Smooth muscle cell of bladder (primary cell): ENCODE measurements around the gene CCDC13. TPM values are rescaled to one million over a fixed set of nuclear protein-coding genes. Genes with fewer than 3 reads are reported as not detected.

Source experiments
- total RNA-seq: library from RNA; depleted of rRNA; stranded (reverse); fragments of >200 nt; gene quantifications from 2 replicates; pipeline ENCODE4 v1.2.3, GENCODE V29; 2014

CCDC13 gene, protein sequence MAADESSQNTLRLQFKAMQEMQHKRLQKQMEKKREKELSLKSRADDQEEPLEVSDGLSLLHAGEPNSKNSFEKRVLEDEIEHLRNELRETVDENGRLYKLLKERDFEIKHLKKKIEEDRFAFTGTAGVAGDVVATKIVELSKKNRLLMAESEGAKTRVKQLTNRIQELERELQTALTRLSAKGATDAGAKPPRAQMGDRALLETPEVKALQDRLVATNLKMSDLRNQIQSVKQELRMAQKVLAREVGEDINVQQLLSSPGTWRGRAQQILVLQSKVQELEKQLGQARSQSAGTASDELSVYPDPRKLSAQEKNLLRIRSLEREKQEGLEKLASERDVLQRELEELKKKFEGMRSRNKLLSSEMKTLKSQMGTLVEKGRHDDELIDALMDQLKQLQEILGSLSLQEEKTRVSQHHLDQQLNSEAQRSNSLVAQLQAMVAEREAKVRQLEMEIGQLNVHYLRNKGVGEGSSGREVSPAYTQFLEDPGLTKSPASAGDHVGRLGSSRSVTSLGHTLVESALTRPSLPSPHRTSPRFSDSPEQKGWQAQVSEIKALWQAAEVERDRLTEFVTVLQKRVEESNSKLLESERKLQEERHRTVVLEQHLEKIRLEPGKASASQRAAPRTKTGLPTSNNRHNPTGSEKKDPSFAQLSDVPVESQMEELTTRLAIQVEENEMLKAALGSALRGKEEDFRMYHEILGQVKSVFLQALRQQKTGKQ
- 0.74 and 1.1 TPM in 2 replicates for total RNA-seq

DNA sequence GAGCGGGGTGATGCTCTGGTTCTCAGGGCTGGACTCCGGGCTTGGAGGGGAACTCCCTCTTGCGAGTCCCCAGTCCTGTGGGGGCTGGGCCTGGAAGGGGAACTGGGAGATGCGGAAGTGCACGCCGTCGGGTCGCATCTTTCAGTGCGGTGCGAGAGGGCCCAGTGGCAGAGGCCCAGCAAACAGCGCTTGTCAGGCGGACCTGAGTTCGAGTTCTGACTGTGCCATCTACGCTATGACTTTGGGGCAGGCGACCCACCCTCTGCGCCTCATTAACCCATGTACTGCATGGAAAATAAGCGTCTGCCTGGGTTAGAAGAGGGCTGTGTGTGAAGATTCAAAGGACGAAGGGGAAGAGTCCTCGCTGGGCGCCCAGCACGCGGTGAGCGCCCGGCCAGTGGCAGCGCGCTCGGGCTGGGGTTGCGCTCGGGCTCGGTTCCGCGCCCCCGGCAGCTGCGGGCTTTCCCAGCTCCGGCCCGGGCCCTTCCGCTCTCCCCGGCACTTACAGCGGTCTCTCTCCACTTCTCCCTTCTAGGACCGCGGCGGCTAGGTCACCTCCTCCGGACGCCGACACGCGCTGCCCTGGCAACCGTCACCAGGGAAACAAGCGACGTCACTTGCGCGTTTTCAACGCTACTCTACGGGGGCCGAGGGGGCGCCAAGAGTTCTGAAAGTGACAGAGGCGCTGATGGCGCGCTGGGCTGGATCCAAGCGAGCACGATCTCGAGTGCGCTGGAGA is at the start of gene CCDC13:
TSS of gene CCDC13 (minus strand) at position 584 of the 739 bp plus-strand sequence. CDS start 14,908 bp downstream, outside the sequence.

DNA sequence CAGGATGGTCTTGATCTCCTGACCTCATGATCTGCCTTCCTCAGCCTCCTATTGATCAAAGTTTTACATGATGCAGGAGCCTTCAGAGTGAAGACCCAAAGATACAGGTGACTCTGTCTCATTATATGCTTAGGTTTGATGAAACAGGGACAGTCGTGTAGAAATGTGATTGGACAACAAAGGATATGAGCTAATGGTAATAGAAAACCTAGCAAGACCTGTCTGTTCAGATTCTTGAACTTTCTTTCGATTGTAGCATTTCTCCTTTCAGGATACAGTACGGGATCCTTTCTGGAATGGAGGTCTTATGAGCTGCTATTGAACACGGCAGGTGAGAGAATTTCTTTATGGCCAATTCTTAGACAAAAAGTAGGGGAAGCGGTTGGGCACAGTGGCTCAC is 36.1 kb upstream of the CCDC13 start, which contains the start of gene ACKR2:
TSS of gene ACKR2 (plus strand) at position 244 of the 400 bp plus-strand sequence. CDS start 55,058 bp downstream, outside the sequence.

DNA sequence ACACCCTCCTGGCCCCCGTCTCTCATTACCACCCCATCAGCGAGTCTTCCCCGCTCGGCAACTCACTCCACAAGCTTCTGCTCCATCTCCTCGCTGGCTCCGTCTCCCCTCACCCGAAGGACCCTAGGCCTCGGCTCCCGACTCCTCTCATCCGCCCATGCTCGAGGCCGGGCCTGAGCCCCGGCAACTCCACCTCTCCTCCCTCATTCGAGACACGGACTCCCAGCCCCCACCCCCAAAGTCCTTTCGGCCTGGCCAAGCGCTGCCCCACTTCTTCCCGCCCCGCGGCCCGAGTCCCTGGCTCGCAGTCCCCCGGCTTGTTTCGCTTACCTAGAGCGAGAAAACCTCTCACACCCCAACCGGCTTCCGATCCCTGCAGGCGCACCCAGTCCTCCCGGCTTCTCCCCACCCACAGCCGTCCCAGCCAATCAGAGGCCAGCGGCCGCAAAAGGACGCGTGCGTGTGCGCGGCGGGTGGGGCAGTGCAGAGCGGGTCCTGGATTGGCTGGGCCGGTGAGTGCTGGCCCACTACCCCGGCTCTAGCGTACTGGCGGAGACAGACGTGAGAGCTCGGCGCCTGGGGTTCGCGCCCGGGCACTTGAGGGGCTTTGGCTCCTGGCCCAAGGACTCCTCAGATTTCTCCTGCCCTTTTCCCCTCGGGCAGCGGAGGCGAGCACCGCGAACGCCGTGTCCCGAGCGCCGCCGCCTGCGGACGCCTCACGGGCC is 31.2 kb upstream of the CCDC13 start, which contains the start of gene HIGD1A:
TSS of gene HIGD1A (minus strand) at position 385 of the 725 bp plus-strand sequence. CDS start 10,237 bp downstream, outside the sequence.

Other genes starting within 250 kb of the CCDC13 start
- 44.1 and 51.1 TPM in 2 replicates for gene SEC22C, start 191.3 kb downstream of the CCDC13 start, total RNA-seq
- gene SS18L2, start 182.4 kb downstream of the CCDC13 start, total RNA-seq = 16.6 and 22.8 TPM in 2 replicates
- 40.0 and 42.5 TPM in 2 replicates for gene NKTR, start 172.6 kb downstream of the CCDC13 start, total RNA-seq
- 21.5 and 38.2 TPM in 2 replicates for gene ZBTB47, start 119.6 kb downstream of the CCDC13 start, total RNA-seq
- not detected in 2 replicates for gene KLHL40, start 87.7 kb downstream of the CCDC13 start, total RNA-seq
- gene HHATL, start 70.5 kb downstream of the CCDC13 start, total RNA-seq = not detected in 2 replicates
- gene HIGD1A, start 31.2 kb upstream of the CCDC13 start, total RNA-seq = 103 and 123 TPM in 2 replicates
- gene ACKR2, start 36.2 kb upstream of the CCDC13 start, total RNA-seq = 0.09 and 0.28 TPM in 2 replicates
- not detected in 2 replicates for gene CYP8B1, start 102.6 kb upstream of the CCDC13 start, total RNA-seq
- gene ZNF662, start 132.9 kb upstream of the CCDC13 start, total RNA-seq = 0.57 and 1.0 TPM in 2 replicates
- gene GASK1A, start 206.1 kb upstream of the CCDC13 start, total RNA-seq = 0.85 and 2.2 TPM in 2 replicates